GM23338 (cell line): ENCODE data around the gene NFYA. TPM values are rescaled to one million over a fixed set of nuclear protein-coding genes. Genes with fewer than 3 reads are reported as not detected.

Experiments
- ATAC-seq: fragments of 200-7000 bp; cut with Tn5 transposase; 3 replicates; pipeline ENCODE4 v1.9.1; 2020
- DNase-seq: peaks from one replicate; pipeline ENCODE4 v3.0.0-alpha.2; 2015; ENCODE audit warnings: low spot score
- H2AFZ ChIP-seq: fragments of 200-600 bp; sonication (generic); 2 replicates; pipeline ENCODE4 v1.8.0; 2016; ENCODE audit warnings: antibody characterized with exemption, mild to moderate bottlenecking, moderate library complexity
- H3F3A ChIP-seq: fragments of 200-600 bp; sonication (generic); replicated peaks from 2 replicates; pipeline ENCODE4 v1.8.0; 2017; ENCODE audit warnings: antibody characterized with exemption, mixed run types, low read depth
- H3K27ac ChIP-seq: fragments of 200-600 bp; sonication (generic); 2 replicates; pipeline ENCODE4 v1.6.1; 2016; ENCODE audit warnings: low read depth
- H3K27me3 ChIP-seq: fragments of 200-600 bp; sonication (generic); 2 replicates; pipeline ENCODE4 v1.8.0; 2016; ENCODE audit warnings: mild to moderate bottlenecking, mixed run types, moderate library complexity; ENCODE audit not compliant: insufficient read depth
- H3K36me3 ChIP-seq: fragments of 200-600 bp; sonication (generic); 2 replicates; pipeline ENCODE4 v1.8.0; 2016; ENCODE audit warnings: mild to moderate bottlenecking; ENCODE audit not compliant: insufficient read depth
- H3K4me1 ChIP-seq: fragments of 200-600 bp; sonication (generic); 2 replicates; pipeline ENCODE4 v1.8.0; 2016; ENCODE audit warnings: mild to moderate bottlenecking, moderate library complexity; ENCODE audit not compliant: insufficient read depth
- H3K4me2 ChIP-seq: fragments of 200-600 bp; sonication (generic); 2 replicates; pipeline ENCODE4 v1.7.1; 2017; ENCODE audit warnings: mixed run types
- H3K4me3 ChIP-seq: fragments of 200-600 bp; sonication (generic); 2 replicates; pipeline ENCODE4 v1.6.1; 2016; ENCODE audit warnings: mixed run types
- H3K79me2 ChIP-seq: fragments of 200-600 bp; sonication (generic); replicated peaks from 2 replicates; pipeline ENCODE4 v1.8.0; 2017; ENCODE audit warnings: mild to moderate bottlenecking; ENCODE audit not compliant: insufficient read depth
- H3K9me2 ChIP-seq: fragments of 200-600 bp; sonication (generic); 2 replicates; pipeline ENCODE4 v1.8.0; 2017; ENCODE audit not compliant: insufficient read depth
- H4K20me1 ChIP-seq: fragments of 200-600 bp; sonication (generic); replicated peaks from 2 replicates; pipeline ENCODE4 v1.8.0; 2017; ENCODE audit warnings: mild to moderate bottlenecking; ENCODE audit not compliant: insufficient read depth
- H3K27ac Mint-ChIP-seq: 2 replicates; pipeline ENCODE4 v1.8.0; 2020; ENCODE audit warnings: inconsistent platforms, mild to moderate bottlenecking, moderate library complexity, mixed read lengths
- H3K27me3 Mint-ChIP-seq: 3 replicates; pipeline ENCODE4 v1.8.0; 2022; ENCODE audit warnings: low read depth, mild to moderate bottlenecking, moderate library complexity, mixed read lengths, inconsistent platforms; ENCODE audit not compliant: insufficient read depth, poor library complexity
- H3K36me3 Mint-ChIP-seq: 3 replicates; pipeline ENCODE4 v1.8.0; 2021; ENCODE audit warnings: low read depth, mild to moderate bottlenecking, inconsistent platforms, moderate library complexity, mixed read lengths
- H3K4me1 Mint-ChIP-seq: 3 replicates; pipeline ENCODE4 v1.8.0; 2020; ENCODE audit warnings: mild to moderate bottlenecking, inconsistent platforms, mixed read lengths
- H3K4me3 Mint-ChIP-seq: 3 replicates; pipeline ENCODE4 v1.8.0; 2021; ENCODE audit warnings: moderate library complexity, mild to moderate bottlenecking, inconsistent platforms, mixed read lengths
- H3K9me3 Mint-ChIP-seq: 3 replicates; pipeline ENCODE4 v1.8.0; 2020; ENCODE audit warnings: moderate library complexity, mild to moderate bottlenecking, inconsistent platforms, mixed read lengths
- CREB1 ChIP-seq: fragments of 250-450 bp; sonication (Bioruptor Pico); IDR thresholded peaks from 2 replicates; pipeline ENCODE4 v1.5.0; 2020; ENCODE audit warnings: low read depth, mild to moderate bottlenecking, moderate library complexity
- CTCF ChIP-seq, 2 experiments: fragments of 200-600 bp in 1 of 2; sonication (generic) in 1 of 2; conservative IDR thresholded peaks; 2 replicates each; pipeline versions ENCODE4 v1.5.1 to v1.6.1; 2016 to 2017; ENCODE audit warnings: antibody characterized with exemption in 2 of 2, low read depth in 2 of 2, mild to moderate bottlenecking in 2 of 2, moderate library complexity in 1 of 2
- ETS1 ChIP-seq: IDR thresholded peaks from 2 replicates; pipeline ENCODE4 v1.6.1; 2016; ENCODE audit warnings: antibody characterized with exemption
- EZH2 ChIP-seq: fragments of 200-600 bp; sonication (generic); IDR thresholded peaks from one replicate; pipeline ENCODE4 v1.8.0; 2017; ENCODE audit warnings: antibody characterized with exemption, mild to moderate bottlenecking, low read depth; ENCODE audit not compliant: unreplicated experiment
- POLR2AphosphoS5 ChIP-seq: IDR thresholded peaks from 2 replicates; pipeline ENCODE4 v1.6.1; 2016; ENCODE audit warnings: antibody characterized with exemption, low read depth
- REST ChIP-seq: IDR thresholded peaks from one replicate; pipeline ENCODE4 v1.6.1; 2018; ENCODE audit warnings: antibody characterized with exemption; ENCODE audit not compliant: unreplicated experiment
- ZNF462 ChIP-seq: fragments of 250-450 bp; sonication (Bioruptor Pico); IDR thresholded peaks from 2 replicates; pipeline ENCODE4 v1.5.0; 2020; ENCODE audit warnings: mild to moderate bottlenecking, moderate library complexity
- polyA plus RNA-seq: library from polyadenylated mRNA; unstranded; fragments of >200 nt; fragmentation: Nextera tagmentation; extraction: Ambion mirVana; gene quantifications from 2 replicates; pipeline ENCODE4 v1.2.1, GENCODE V29; 2016
- total RNA-seq: library from RNA; depleted of rRNA; stranded (reverse); fragments of >200 nt; shearing (Covaris generic); gene quantifications from 2 replicates; pipeline ENCODE4 v1.2.3, GENCODE V29; 2014

The NFYA gene
- total and polyA plus RNA-seq, 2 experiments from 2014 or later = 10.8 to 39.1 TPM

- H2AFZ ChIP-seq = no peak overlapping the region
- TF ChIP-seq ZNF462 (CRISPR knock-in tag) = no peak
- TF ChIP-seq ETS1 = no peak
- TF ChIP-seq POLR2AphosphoS5 = peak; percentile 86
- TF ChIP-seq REST = no peak
- peak; percentile 78 for TF ChIP-seq CREB1 (CRISPR knock-in tag)
- TF ChIP-seq CTCF (conservative IDR thresholded peaks at IDR 0.05; ENCODE audit: low read depth in 2 of 2) = 0 out of 4 replicates have a peak, but pooled peaks have one; percentile 5 to 24
- no peak for TF ChIP-seq EZH2
- peak; percentile 42 for ATAC-seq
These were observed 611 bp downstream of the NFYA start for GRCh38 chr6:41073203-41073967.

More at GRCh38 chr6:41073203-41073967, 611 bp downstream of the NFYA start:
- Mint-ChIP-seq H3K36me3 (peaks cover 11% of the 10 kb centered on the region; the same call in 2 of the 3 replicates), H3K9me3 (no peaks in the 10 kb centered on the region; the same call in 2 of the 3 replicates), H3K27ac (peak overlapping the region; percentile 83), H3K27me3 (peaks cover 11% of the 10 kb centered on the region), H3K4me3 (peak overlapping the region; percentile 92), H3K4me1 (peaks cover 31% of the 10 kb centered on the region)
- no peaks in the 10 kb centered on the region for H3K9me2 ChIP-seq
- no peaks in the 10 kb centered on the region for H3K27me3 ChIP-seq
- no peaks in the 10 kb centered on the region; the same call in 1 of the 2 replicates for H3K36me3 ChIP-seq
- peak; percentile 89 for DNase-seq
- H3K4me3 ChIP-seq = peak overlapping the region; percentile 66
- peaks cover 58% of the 10 kb centered on the region for H3K79me2 ChIP-seq
- peaks cover 2% of the 10 kb centered on the region; the same call in 1 of the 2 replicates for H3F3A ChIP-seq
- H3K4me1 ChIP-seq = peaks cover 33% of the 10 kb centered on the region
- H3K4me2 ChIP-seq = peak overlapping the region; percentile 90
- H3K27ac ChIP-seq = peak overlapping the region; percentile 92
- peaks cover 14% of the 10 kb centered on the region; the same call in 1 of the 2 replicates for H4K20me1 ChIP-seq
